Stimulated activated CD4-positive, alpha-beta T cell treated with anti-CD3 and anti-CD28 coated beads, Interleukin-4, amount 100 ng/mL, for 24 hours (primary cell): Measurements from ENCODE around the gene MYH10.

Experiments used
- DNase-seq: peaks from one replicate; pipeline ENCODE4 v3.0.0-alpha.2; 2020

Gene MYH10

DNA sequence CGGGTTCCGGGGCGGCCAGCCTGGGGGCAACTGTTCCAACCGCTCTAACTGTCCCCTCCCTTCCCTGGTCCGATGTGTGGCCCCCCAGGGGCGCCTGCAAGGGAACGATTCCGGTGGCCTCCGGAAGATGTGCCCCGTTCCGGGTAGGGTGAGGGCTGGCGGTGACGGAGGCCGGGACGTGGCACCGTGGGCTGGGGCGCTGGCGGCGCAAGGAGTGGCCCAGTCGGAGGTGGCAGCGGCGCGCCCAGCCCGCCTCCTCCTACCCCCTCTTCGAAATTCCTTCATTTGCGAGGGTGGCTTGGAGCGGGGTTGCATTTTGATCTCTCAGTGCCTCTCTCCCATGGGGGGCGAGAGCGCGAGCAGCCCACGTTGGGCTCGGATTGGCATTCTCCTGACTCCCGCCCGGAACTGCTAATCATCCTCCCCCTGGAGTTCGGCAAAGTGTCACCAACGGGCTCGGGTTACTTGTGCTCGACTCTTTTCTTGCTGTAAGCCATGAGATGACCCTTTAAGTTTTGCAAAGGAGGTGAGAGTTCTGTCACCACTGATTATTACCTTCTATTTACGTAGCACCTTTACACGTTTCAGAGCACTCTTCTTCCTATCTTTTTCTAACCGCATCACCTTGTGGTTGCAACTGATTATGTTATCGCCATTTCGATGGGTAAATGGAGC lies 194.2 kb downstream of the MYH10 start:
- DNase-seq = peak; percentile 65

DNA sequence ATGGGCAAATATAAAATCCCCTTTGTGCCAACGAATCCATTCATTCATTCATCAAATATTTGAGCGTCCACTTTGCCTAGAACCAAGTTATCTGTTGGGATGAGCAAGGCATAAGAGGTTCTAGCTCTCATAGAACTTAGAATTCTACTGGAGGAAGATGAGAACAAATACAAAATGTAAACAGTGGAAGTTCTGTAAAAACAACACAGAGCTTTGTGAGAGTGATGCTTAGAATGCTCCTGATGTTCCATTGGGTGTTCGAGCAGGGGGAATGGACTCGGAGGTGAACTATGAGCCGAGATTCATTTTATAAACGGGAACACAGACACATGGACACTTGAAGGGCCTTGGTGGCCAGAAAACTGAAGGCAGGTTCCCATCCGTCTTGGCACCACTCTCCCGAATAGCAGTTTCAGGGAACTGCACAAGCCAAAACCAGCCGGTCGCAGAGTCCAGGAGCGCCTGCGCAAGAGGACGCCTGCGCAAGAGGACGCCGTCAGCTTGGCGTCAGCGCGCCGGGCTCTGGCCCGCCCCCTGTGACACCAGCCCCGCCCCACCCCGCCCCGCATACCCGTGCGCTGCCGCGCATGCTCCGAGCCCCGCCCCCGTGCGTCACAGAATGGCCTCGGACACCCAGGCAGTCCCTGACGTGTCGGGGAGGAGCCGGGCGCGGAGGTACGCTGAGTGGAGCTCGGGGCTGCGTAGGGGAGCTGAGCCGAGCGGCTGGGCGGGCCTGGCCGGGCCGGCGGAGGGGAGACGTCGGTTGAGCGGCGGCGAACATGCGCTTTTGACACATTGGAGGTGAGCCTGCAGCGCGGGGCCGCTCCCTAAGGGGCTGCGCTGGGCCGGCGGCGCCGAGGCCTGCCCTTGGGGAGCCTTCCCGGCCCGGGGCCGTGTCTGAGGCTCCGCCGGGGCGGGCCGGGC lies 195.0 kb downstream of the MYH10 start, which contains the start of gene NDEL1:
Gene NDEL1, plus strand, starts transcription at position 640 of the 924 bp plus-strand sequence. CDS start 8,388 bp downstream, outside the sequence.
- peak; percentile 99 for DNase-seq

DNA sequence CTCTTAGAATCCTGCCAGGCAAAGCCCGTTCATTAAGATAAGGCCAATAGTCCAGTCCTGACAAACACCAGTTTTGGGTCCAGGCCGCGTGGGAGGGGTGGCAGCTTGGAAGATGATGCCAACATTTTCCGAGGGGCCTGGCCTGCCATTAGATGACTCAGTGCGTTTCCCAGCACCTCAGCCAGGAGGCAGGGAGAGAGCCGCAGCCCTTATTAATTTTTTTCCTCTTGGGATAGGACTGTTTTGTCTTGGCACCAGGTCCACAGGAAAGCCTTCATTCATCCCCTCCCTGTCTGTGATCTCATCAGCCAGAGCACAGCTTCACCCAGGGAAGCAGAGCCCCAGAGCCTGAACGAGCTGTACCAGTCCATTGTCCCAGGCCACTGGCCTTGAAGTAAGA lies 199.6 kb downstream of the MYH10 start:
- DNase-seq = no peak

DNA sequence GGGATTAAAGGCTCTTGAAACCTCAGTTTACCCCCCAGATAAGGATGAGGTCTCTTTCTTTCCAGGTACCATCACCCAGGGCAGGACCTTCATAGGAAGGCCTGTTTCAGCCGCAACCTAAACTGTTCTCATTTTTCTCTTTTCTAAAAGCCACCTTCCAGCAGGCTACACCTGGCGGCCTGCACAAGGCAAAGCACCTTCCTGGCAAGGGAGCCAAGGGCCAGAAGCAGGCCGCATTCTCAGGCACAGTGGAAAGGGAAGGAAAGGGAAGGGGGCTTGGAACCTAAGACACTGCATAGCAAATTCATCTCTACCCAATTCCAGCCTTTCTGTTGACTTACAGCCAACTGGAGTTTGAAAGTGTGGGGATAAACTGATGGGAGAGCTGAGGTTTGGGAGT lies 203.7 kb downstream of the MYH10 start:
- DNase-seq = no peak

DNA sequence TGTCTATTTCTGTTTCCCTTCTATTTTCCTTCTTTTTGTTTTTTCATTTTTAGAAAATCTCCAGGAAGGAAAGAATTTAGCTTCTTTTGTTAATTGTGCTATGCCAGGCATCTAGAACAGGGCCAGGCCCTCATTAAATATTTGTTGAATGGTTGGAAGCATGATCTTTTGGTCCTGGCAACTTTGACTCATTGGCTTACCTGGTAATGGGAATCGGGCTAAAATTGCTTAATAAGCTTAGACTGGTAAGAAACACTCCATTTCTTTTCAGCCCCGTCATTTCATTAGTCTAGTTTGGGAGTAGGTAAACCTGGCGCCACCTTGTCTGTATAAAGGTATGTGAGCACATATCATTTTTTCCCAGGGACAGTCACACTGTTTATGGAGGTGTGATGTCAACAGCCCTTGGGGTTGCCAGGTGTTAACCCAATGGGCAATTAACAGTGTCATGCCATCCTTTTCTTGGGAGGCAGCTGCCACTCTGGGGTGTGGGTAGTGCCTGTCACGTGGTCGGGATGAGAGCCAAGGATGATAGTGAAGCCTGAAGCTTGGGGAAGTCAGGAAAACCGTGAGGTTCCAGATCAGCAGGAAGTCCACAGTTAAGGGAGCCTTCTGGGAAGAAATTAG lies 204.3 kb downstream of the MYH10 start:
- DNase-seq = no peak
